ENCODE measurements around the gene PPM1N.

GRCh38 chr19:45542234-45542668, 44.0 kb downstream of the PPM1N start:
- no peak for TF ChIP-seq CTCF (IDR thresholded peaks at IDR 0.05)
- no peak for TF ChIP-seq POLR2AphosphoS5 (IDR thresholded peaks at IDR 0.05)
- no peak for TF ChIP-seq POLR2A (IDR thresholded peaks at IDR 0.05)
